ENCODE data around the gene SLC24A3.
"Not testable (repeated sequence)": the region's sequence is repeated elsewhere in the genome, so short reads cannot be mapped to it uniquely, and the experiment has no call there.

Gene SLC24A3

GRCh38 chr20:19661717-19662636, 449.5 kb downstream of the SLC24A3 start:
- peaks cover 4% of the 10 kb centered on the region for H3K27me3 ChIP-seq (ENCODE audit: control insufficient read depth, insufficient read depth, low read length)
- no peaks in the 10 kb centered on the region for H3K36me3 ChIP-seq (ENCODE audit: control insufficient read depth, insufficient read depth, low read length)
- H3K9ac ChIP-seq (ENCODE audit: low read length), result no peak overlapping the region
- peaks cover 17% of the 10 kb centered on the region for H3K4me1 ChIP-seq (ENCODE audit: control insufficient read depth, insufficient read depth, low read length)
- H3K4me3 ChIP-seq (ENCODE audit: low read length), result no peak overlapping the region
- no peaks in the 10 kb centered on the region for H3K9me3 ChIP-seq (ENCODE audit: control insufficient read depth, low read length)

GRCh38 chr20:19662637-19662995, 450.2 kb downstream of the SLC24A3 start:
- Histone ChIP-seq H3K9ac (ENCODE audit: low read length) (no peak overlapping the region), H3K27me3 (ENCODE audit: control insufficient read depth, insufficient read depth, low read length) (peaks cover 4% of the 10 kb centered on the region), H3K4me3 (ENCODE audit: low read length) (no peak overlapping the region), H3K9me3 (ENCODE audit: control insufficient read depth, low read length) (no peaks in the 10 kb centered on the region), H3K36me3 (ENCODE audit: control insufficient read depth, insufficient read depth, low read length) (no peaks in the 10 kb centered on the region), H3K4me1 (ENCODE audit: control insufficient read depth, insufficient read depth, low read length) (peaks cover 23% of the 10 kb centered on the region)

GRCh38 chr20:19668418-19668817, 456.0 kb downstream of the SLC24A3 start:
- H3K4me3 ChIP-seq (ENCODE audit: low read length), result no peak overlapping the region
- no peaks in the 10 kb centered on the region for H3K9me3 ChIP-seq (ENCODE audit: control insufficient read depth, low read length)
- H3K27me3 ChIP-seq (ENCODE audit: control insufficient read depth, insufficient read depth, low read length), result no peaks in the 10 kb centered on the region
- no peak overlapping the region for H3K9ac ChIP-seq (ENCODE audit: low read length)
- H3K36me3 ChIP-seq (ENCODE audit: control insufficient read depth, insufficient read depth, low read length), result no peaks in the 10 kb centered on the region
- peaks cover 24% of the 10 kb centered on the region for H3K4me1 ChIP-seq (ENCODE audit: control insufficient read depth, insufficient read depth, low read length)

- Histone ChIP-seq H3K4me3 (ENCODE audit: low read length) (no peak overlapping the region), H3K4me1 (ENCODE audit: control insufficient read depth, insufficient read depth, low read length) (peaks cover 18% of the 10 kb centered on the region), H3K27me3 (ENCODE audit: control insufficient read depth, insufficient read depth, low read length) (no peaks in the 10 kb centered on the region), H3K9me3 (ENCODE audit: control insufficient read depth, low read length) (no peaks in the 10 kb centered on the region), H3K9ac (ENCODE audit: low read length) (no peak overlapping the region), H3K36me3 (ENCODE audit: control insufficient read depth, insufficient read depth, low read length) (no peaks in the 10 kb centered on the region)
Observed at GRCh38 chr20:19670829-19671228, 458.4 kb downstream of the SLC24A3 start.

GRCh38 chr20:19671374-19671773, 458.9 kb downstream of the SLC24A3 start:
- Histone ChIP-seq H3K4me3 (ENCODE audit: low read length) (no peak overlapping the region), H3K9me3 (ENCODE audit: control insufficient read depth, low read length) (no peaks in the 10 kb centered on the region), H3K9ac (ENCODE audit: low read length) (no peak overlapping the region), H3K27me3 (ENCODE audit: control insufficient read depth, insufficient read depth, low read length) (no peaks in the 10 kb centered on the region), H3K36me3 (ENCODE audit: control insufficient read depth, insufficient read depth, low read length) (no peaks in the 10 kb centered on the region), H3K4me1 (ENCODE audit: control insufficient read depth, insufficient read depth, low read length) (peaks cover 17% of the 10 kb centered on the region)

- Histone ChIP-seq H3K4me1 (ENCODE audit: control insufficient read depth, insufficient read depth, low read length) (peaks cover 9% of the 10 kb centered on the region), H3K36me3 (ENCODE audit: control insufficient read depth, insufficient read depth, low read length) (no peaks in the 10 kb centered on the region)
Observed at GRCh38 chr20:19672498-19672897, 460.1 kb downstream of the SLC24A3 start.

GRCh38 chr20:19673575-19673974, 461.1 kb downstream of the SLC24A3 start:
- Histone ChIP-seq H3K9ac (ENCODE audit: low read length) (no peak overlapping the region), H3K4me1 (ENCODE audit: control insufficient read depth, insufficient read depth, low read length) (peaks cover 5% of the 10 kb centered on the region), H3K27me3 (ENCODE audit: control insufficient read depth, insufficient read depth, low read length) (no peaks in the 10 kb centered on the region), H3K36me3 (ENCODE audit: control insufficient read depth, insufficient read depth, low read length) (no peaks in the 10 kb centered on the region), H3K9me3 (ENCODE audit: control insufficient read depth, low read length) (no peaks in the 10 kb centered on the region), H3K4me3 (ENCODE audit: low read length) (no peak overlapping the region)

More at GRCh38 chr20:19672498-19672897, 460.1 kb downstream of the SLC24A3 start:
- Histone ChIP-seq H3K9ac (ENCODE audit: low read length) (no peak overlapping the region), H3K4me3 (ENCODE audit: low read length) (no peak overlapping the region), H3K27me3 (ENCODE audit: control insufficient read depth, insufficient read depth, low read length) (no peaks in the 10 kb centered on the region), H3K9me3 (ENCODE audit: control insufficient read depth, low read length) (no peaks in the 10 kb centered on the region)

GRCh38 chr20:19676202-19676601, 463.8 kb downstream of the SLC24A3 start:
- Histone ChIP-seq H3K36me3 (ENCODE audit: control insufficient read depth, insufficient read depth, low read length) (no peaks in the 10 kb centered on the region), H3K4me1 (ENCODE audit: control insufficient read depth, insufficient read depth, low read length) (peaks cover 2% of the 10 kb centered on the region), H3K9ac (ENCODE audit: low read length) (no peak overlapping the region), H3K4me3 (ENCODE audit: low read length) (no peak overlapping the region), H3K27me3 (ENCODE audit: control insufficient read depth, insufficient read depth, low read length) (no peaks in the 10 kb centered on the region), H3K9me3 (ENCODE audit: control insufficient read depth, low read length) (no peaks in the 10 kb centered on the region)

GRCh38 chr20:19677336-19677735, 464.9 kb downstream of the SLC24A3 start:
- Histone ChIP-seq H3K4me3 (ENCODE audit: low read length) (no peak overlapping the region), H3K27me3 (ENCODE audit: control insufficient read depth, insufficient read depth, low read length) (no peaks in the 10 kb centered on the region), H3K9ac (ENCODE audit: low read length) (no peak overlapping the region), H3K4me1 (ENCODE audit: control insufficient read depth, insufficient read depth, low read length) (no peaks in the 10 kb centered on the region), H3K9me3 (ENCODE audit: control insufficient read depth, low read length) (no peaks in the 10 kb centered on the region), H3K36me3 (ENCODE audit: control insufficient read depth, insufficient read depth, low read length) (no peaks in the 10 kb centered on the region)

GRCh38 chr20:19678591-19678990, 466.1 kb downstream of the SLC24A3 start:
- H3K9ac ChIP-seq (ENCODE audit: low read length); H3K9me3 ChIP-seq (ENCODE audit: control insufficient read depth, low read length); H3K36me3 ChIP-seq (ENCODE audit: control insufficient read depth, insufficient read depth, low read length); H3K27me3 ChIP-seq (ENCODE audit: control insufficient read depth, insufficient read depth, low read length); H3K4me3 ChIP-seq (ENCODE audit: low read length); H3K4me1 ChIP-seq (ENCODE audit: control insufficient read depth, insufficient read depth, low read length): not testable (repeated sequence)

- H3K36me3 ChIP-seq (ENCODE audit: control insufficient read depth, insufficient read depth, low read length), result no peaks in the 10 kb centered on the region
- no peaks in the 10 kb centered on the region for H3K9me3 ChIP-seq (ENCODE audit: control insufficient read depth, low read length)
- H3K4me1 ChIP-seq (ENCODE audit: control insufficient read depth, insufficient read depth, low read length), result no peaks in the 10 kb centered on the region
- no peak overlapping the region for H3K4me3 ChIP-seq (ENCODE audit: low read length)
- no peaks in the 10 kb centered on the region for H3K27me3 ChIP-seq (ENCODE audit: control insufficient read depth, insufficient read depth, low read length)
- no peak overlapping the region for H3K9ac ChIP-seq (ENCODE audit: low read length)
Observed at GRCh38 chr20:19679900-19680495, 467.6 kb downstream of the SLC24A3 start.

- H3K36me3 ChIP-seq (ENCODE audit: control insufficient read depth, insufficient read depth, low read length), result no peaks in the 10 kb centered on the region
- H3K4me1 ChIP-seq (ENCODE audit: control insufficient read depth, insufficient read depth, low read length), result no peaks in the 10 kb centered on the region
- no peaks in the 10 kb centered on the region for H3K27me3 ChIP-seq (ENCODE audit: control insufficient read depth, insufficient read depth, low read length)
- no peak overlapping the region for H3K9ac ChIP-seq (ENCODE audit: low read length)
- no peaks in the 10 kb centered on the region for H3K9me3 ChIP-seq (ENCODE audit: control insufficient read depth, low read length)
- H3K4me3 ChIP-seq (ENCODE audit: low read length), result no peak overlapping the region
Observed at GRCh38 chr20:19682249-19682648, 469.8 kb downstream of the SLC24A3 start.
